OCI-LY7 (cell line): Measurements from ENCODE around the gene CDH23.

Experiments
- CTCF ChIP-seq: fragments of 200-600 bp; sonication (generic); conservative IDR thresholded peaks from 2 replicates; pipeline ENCODE4 v1.5.1; 2014; ENCODE audit warnings: mild to moderate bottlenecking, antibody characterized with exemption, low read length, moderate library complexity, mixed read lengths
- EZH2phosphoT487 ChIP-seq: fragments of 200-600 bp; sonication (generic); IDR thresholded peaks from 2 replicates; pipeline ENCODE4 v1.6.1; 2018; ENCODE audit warnings: low read depth, borderline replicate concordance, mild to moderate bottlenecking, mixed run types, antibody characterized with exemption, low read length, moderate library complexity, mixed read lengths

GRCh38 chr10:71663311-71663710 is 266.6 kb downstream of the CDH23 start:
- TF ChIP-seq CTCF = no peak
- TF ChIP-seq EZH2phosphoT487 = no peak
